Activated B cell treated with CpG ODN at 0.5 μM for 24 hours (primary cell): Measurements from ENCODE around the gene PPP1R3A. TPM values are rescaled to one million over a fixed set of nuclear protein-coding genes. Genes with fewer than 3 reads are reported as not detected.
"Not testable (repeated sequence)": the region's sequence is repeated elsewhere in the genome, so short reads cannot be mapped to it uniquely, and the experiment has no call there.

ENCODE experiments used
- ATAC-seq: fragments of 200-7000 bp; cut with Tn5 transposase; one replicate; pipeline ENCODE4 v1.10.0; 2021; ENCODE audit warnings: low read depth, mild to moderate bottlenecking, moderate library complexity
- CTCF ChIA-PET: fragments of 350-600 bp; sonication (Branson Sonifier 250); formaldehyde crosslinking; loops from one replicate; lab custom pipeline; 2021; ENCODE audit warnings: antibody characterized with exemption; lab: Charles Lee
- POLR2A ChIA-PET: fragments of 350-600 bp; sonication (Branson Sonifier 250); formaldehyde crosslinking; loops from one replicate; lab custom pipeline; 2021; ENCODE audit warnings: antibody characterized with exemption; lab: Charles Lee
- DNase-seq: peaks from one replicate; pipeline ENCODE4 v3.0.0; 2022
- H3K27ac Mint-ChIP-seq: one replicate; pipeline ENCODE4 v1.8.0; 2020; ENCODE audit warnings: mixed read lengths
- H3K27me3 Mint-ChIP-seq: one replicate; pipeline ENCODE4 v1.8.0; 2021; ENCODE audit warnings: mixed read lengths
- H3K36me3 Mint-ChIP-seq: one replicate; pipeline ENCODE4 v1.8.0; 2021; ENCODE audit warnings: low read depth, mixed read lengths
- H3K4me1 Mint-ChIP-seq: one replicate; pipeline ENCODE4 v1.8.0; 2021; ENCODE audit warnings: mixed read lengths
- H3K4me3 Mint-ChIP-seq: one replicate; pipeline ENCODE4 v1.8.0; 2020; ENCODE audit warnings: mild to moderate bottlenecking, mixed read lengths
- H3K9me3 Mint-ChIP-seq: one replicate; pipeline ENCODE4 v1.8.0; 2020; ENCODE audit warnings: mixed read lengths
- intact Hi-C: fragments of 100-400 bp; cut with micrococcal nuclease; formaldehyde crosslinking; loops from one replicate; pipeline ENCODE4 v1.15.1; 2024
- total RNA-seq: library from RNA; stranded (reverse); gene quantifications from 2 replicates; pipeline ENCODE4 v1.2.3, GENCODE V29; 2022
- TF ChIP-seq, protein P1 (sequence below): fragments of 200-600 bp; IDR thresholded peaks from one replicate; pipeline ENCODE4 v1.8.0; 2022; ENCODE audit warnings: antibody characterized with exemption, mild to moderate bottlenecking

PPP1R3A gene
- total RNA-seq, 1 donor from 2014 or later, result not detected

DNA sequence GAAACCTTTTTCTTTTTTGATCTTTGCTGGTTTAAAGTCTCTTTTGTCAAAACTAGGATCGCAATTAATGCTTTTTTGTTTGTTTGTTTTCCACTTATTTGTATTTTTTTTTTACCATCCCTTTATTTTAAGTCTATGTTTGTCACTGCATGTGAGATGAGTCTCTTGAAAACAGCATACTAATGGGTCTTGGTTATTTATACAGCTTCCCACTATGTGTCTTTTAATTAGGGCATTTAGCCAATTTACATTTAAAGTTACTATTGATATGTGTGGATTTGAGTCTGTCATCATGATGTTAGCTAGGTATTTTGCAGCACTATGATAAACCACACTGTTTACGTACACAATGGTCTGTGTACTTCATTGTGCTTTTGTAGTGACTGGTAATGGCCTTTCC lies 34.7 kb upstream of the PPP1R3A start:
- H3K36me3 Mint-ChIP-seq, result no peaks in the 10 kb centered on the region
- TF ChIP-seq, protein P1, sequence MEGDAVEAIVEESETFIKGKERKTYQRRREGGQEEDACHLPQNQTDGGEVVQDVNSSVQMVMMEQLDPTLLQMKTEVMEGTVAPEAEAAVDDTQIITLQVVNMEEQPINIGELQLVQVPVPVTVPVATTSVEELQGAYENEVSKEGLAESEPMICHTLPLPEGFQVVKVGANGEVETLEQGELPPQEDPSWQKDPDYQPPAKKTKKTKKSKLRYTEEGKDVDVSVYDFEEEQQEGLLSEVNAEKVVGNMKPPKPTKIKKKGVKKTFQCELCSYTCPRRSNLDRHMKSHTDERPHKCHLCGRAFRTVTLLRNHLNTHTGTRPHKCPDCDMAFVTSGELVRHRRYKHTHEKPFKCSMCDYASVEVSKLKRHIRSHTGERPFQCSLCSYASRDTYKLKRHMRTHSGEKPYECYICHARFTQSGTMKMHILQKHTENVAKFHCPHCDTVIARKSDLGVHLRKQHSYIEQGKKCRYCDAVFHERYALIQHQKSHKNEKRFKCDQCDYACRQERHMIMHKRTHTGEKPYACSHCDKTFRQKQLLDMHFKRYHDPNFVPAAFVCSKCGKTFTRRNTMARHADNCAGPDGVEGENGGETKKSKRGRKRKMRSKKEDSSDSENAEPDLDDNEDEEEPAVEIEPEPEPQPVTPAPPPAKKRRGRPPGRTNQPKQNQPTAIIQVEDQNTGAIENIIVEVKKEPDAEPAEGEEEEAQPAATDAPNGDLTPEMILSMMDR, result no peak
- peaks cover 13% of the 10 kb centered on the region for H3K9me3 Mint-ChIP-seq
- ChIA-PET POLR2A (no interaction called here), CTCF (no interaction called here)
- no peaks in the 10 kb centered on the region for H3K27me3 Mint-ChIP-seq
- H3K27ac Mint-ChIP-seq, result no peak overlapping the region
- intact Hi-C loops, result no loop called here
- DNase-seq, result no peak
- no peaks in the 10 kb centered on the region for H3K4me1 Mint-ChIP-seq
- H3K4me3 Mint-ChIP-seq, result no peak overlapping the region
- ATAC-seq, result no peak

GRCh38 chr7:113945018-113945938 lies 26.5 kb upstream of the PPP1R3A start:
- no peak for DNase-seq
- intact Hi-C loops, result no loop called here
- H3K4me1 Mint-ChIP-seq, result no peaks in the 10 kb centered on the region
- ChIA-PET CTCF (no interaction called here), POLR2A (no interaction called here)
- H3K36me3 Mint-ChIP-seq, result no peaks in the 10 kb centered on the region
- H3K27me3 Mint-ChIP-seq, result no peaks in the 10 kb centered on the region
- no peak overlapping the region for H3K27ac Mint-ChIP-seq
- peaks cover 3% of the 10 kb centered on the region for H3K9me3 Mint-ChIP-seq
- no peak for ATAC-seq
- TF ChIP-seq, protein P1, result no peak
- no peak overlapping the region for H3K4me3 Mint-ChIP-seq

DNA sequence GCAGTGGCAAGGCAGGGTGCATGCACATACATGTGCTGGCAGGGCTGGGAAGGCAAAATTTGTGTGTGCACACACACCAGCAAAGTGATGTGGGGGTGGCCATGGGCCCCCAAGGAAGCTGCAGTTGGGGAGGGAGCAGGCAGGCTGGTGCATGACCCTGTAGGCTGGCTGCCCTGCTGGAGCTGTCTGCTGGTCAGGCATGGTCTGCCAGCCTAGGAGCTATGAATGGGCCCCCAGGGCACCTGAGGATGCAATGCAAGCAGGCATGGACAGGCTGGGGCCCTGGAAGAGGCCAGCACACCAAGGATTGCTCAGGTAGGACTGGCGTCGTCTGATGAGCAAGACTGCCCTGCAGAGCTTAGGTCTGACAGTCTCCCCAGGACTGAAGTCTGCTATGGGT lies 18.2 kb upstream of the PPP1R3A start:
- DNase-seq, result no peak
- no peak for ATAC-seq
- Mint-ChIP-seq H3K4me1 (no peaks in the 10 kb centered on the region), H3K27ac (no peak overlapping the region), H3K4me3 (no peak overlapping the region), H3K9me3 (peaks cover 7% of the 10 kb centered on the region), H3K36me3 (no peaks in the 10 kb centered on the region), H3K27me3 (no peaks in the 10 kb centered on the region)
- intact Hi-C loops, result no loop called here
- CTCF ChIA-PET, result no interaction called here
- POLR2A ChIA-PET, result no interaction called here
- TF ChIP-seq, protein P1, result no peak

DNA sequence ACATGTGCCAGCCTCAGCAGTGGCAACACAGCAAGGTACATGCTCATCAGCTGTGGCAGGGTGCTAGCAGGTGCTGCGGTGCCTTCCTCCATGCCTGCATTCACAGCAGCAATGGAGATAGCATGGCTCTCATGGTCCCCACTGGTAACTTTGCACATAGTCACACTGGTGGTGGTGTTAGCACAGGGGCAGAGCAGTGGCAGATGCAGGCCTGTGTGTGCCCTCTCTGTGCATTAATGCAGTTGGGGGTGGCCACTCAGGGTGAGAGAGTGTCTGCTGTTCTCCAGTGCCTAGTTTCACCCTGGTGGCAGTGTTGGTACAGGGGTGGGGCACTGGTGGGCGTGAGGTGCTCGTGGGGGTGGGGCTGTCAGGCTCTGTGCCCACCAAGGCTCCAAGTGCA lies 17.7 kb upstream of the PPP1R3A start:
- no peak for DNase-seq
- H3K4me1 Mint-ChIP-seq, result no peaks in the 10 kb centered on the region
- ATAC-seq, result no peak
- peaks cover 8% of the 10 kb centered on the region for H3K9me3 Mint-ChIP-seq
- H3K36me3 Mint-ChIP-seq, result no peaks in the 10 kb centered on the region
- H3K27ac Mint-ChIP-seq, result no peak overlapping the region
- POLR2A ChIA-PET, result no interaction called here
- TF ChIP-seq, protein P1, result no peak
- no peaks in the 10 kb centered on the region for H3K27me3 Mint-ChIP-seq
- no peak overlapping the region for H3K4me3 Mint-ChIP-seq
- intact Hi-C loops, result no loop called here
- CTCF ChIA-PET, result no interaction called here

DNA sequence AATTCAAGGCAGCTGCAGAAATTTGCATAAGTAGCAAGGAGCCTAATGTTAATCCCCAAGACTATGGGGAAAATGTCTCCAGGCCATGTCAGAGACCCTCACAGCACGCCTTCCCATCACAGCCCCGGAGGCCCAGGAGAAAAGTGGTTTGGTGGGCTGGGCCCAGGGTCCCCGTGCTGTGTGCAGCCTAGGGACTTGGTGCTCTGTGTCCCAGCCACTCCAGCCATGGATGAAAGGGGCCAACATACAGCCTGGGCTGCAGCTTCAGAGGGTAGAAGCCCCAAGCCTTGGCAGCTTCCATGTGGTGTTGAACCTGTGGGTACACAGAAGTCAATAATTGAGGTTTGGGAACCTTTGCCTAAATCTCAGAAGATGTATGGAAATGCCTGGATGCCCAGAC lies 10.6 kb upstream of the PPP1R3A start:
- H3K4me1 Mint-ChIP-seq, intact Hi-C loops, H3K4me3 Mint-ChIP-seq, H3K27me3 Mint-ChIP-seq, CTCF ChIA-PET, H3K36me3 Mint-ChIP-seq, POLR2A ChIA-PET, H3K9me3 Mint-ChIP-seq, ATAC-seq, DNase-seq, H3K27ac Mint-ChIP-seq: not testable (repeated sequence)
